ENCODE measurements around the gene NDRG2. TPM values are rescaled to one million over a fixed set of nuclear protein-coding genes. Genes with fewer than 3 reads are reported as not detected.

The NDRG2 gene
- total RNA-seq, 1 donor from 2014 or later = 45.9 TPM

GRCh38 chr14:21040370-21040925 is 15.6 kb upstream of the NDRG2 start:
- Mint-ChIP-seq H3K36me3 (ENCODE audit: low read depth, unreplicated experiment) (no peaks in the 10 kb centered on the region), H3K4me1 (ENCODE audit: unreplicated experiment) (peaks cover 42% of the 10 kb centered on the region), H3K27ac (ENCODE audit: unreplicated experiment) (no peak overlapping the region), H3K4me3 (ENCODE audit: unreplicated experiment) (no peak overlapping the region), H3K27me3 (ENCODE audit: unreplicated experiment) (peaks cover 16% of the 10 kb centered on the region), H3K9me3 (ENCODE audit: unreplicated experiment) (no peaks in the 10 kb centered on the region)
- no peak for TF ChIP-seq CTCF (IDR thresholded peaks at IDR 0.05; ENCODE audit: unreplicated experiment)
- no peak for DNase-seq (ENCODE audit: low spot score)

GRCh38 chr14:21039585-21040369 is 14.9 kb upstream of the NDRG2 start:
- DNase-seq (ENCODE audit: low spot score) = peak; percentile 40
- Mint-ChIP-seq H3K27me3 (ENCODE audit: unreplicated experiment) (peaks cover 16% of the 10 kb centered on the region), H3K4me3 (ENCODE audit: unreplicated experiment) (no peak overlapping the region), H3K4me1 (ENCODE audit: unreplicated experiment) (peaks cover 39% of the 10 kb centered on the region), H3K27ac (ENCODE audit: unreplicated experiment) (peak overlapping the region; percentile 68), H3K36me3 (ENCODE audit: low read depth, unreplicated experiment) (no peaks in the 10 kb centered on the region), H3K9me3 (ENCODE audit: unreplicated experiment) (no peaks in the 10 kb centered on the region)
- TF ChIP-seq CTCF (IDR thresholded peaks at IDR 0.05; ENCODE audit: unreplicated experiment) = peak; percentile 17

- peaks cover 17% of the 10 kb centered on the region for H3K27me3 Mint-ChIP-seq (ENCODE audit: unreplicated experiment)
- TF ChIP-seq CTCF (IDR thresholded peaks at IDR 0.05; ENCODE audit: unreplicated experiment) = no peak
- no peaks in the 10 kb centered on the region for H3K36me3 Mint-ChIP-seq (ENCODE audit: low read depth, unreplicated experiment)
- no peaks in the 10 kb centered on the region for H3K9me3 Mint-ChIP-seq (ENCODE audit: unreplicated experiment)
- H3K27ac Mint-ChIP-seq (ENCODE audit: unreplicated experiment) = peak overlapping the region; percentile 68
- H3K4me1 Mint-ChIP-seq (ENCODE audit: unreplicated experiment) = peaks cover 32% of the 10 kb centered on the region
- no peak overlapping the region for H3K4me3 Mint-ChIP-seq (ENCODE audit: unreplicated experiment)
- DNase-seq (ENCODE audit: low spot score) = peak; percentile 28
These were observed 13.9 kb upstream of the NDRG2 start for GRCh38 chr14:21038441-21039422.

GRCh38 chr14:21037156-21037555 is 12.3 kb upstream of the NDRG2 start:
- peaks cover 17% of the 10 kb centered on the region for H3K27me3 Mint-ChIP-seq (ENCODE audit: unreplicated experiment)
- no peak overlapping the region for H3K27ac Mint-ChIP-seq (ENCODE audit: unreplicated experiment)
- H3K9me3 Mint-ChIP-seq (ENCODE audit: unreplicated experiment) = no peaks in the 10 kb centered on the region
- H3K36me3 Mint-ChIP-seq (ENCODE audit: low read depth, unreplicated experiment) = no peaks in the 10 kb centered on the region
- DNase-seq (ENCODE audit: low spot score) = no peak
- peaks cover 22% of the 10 kb centered on the region for H3K4me1 Mint-ChIP-seq (ENCODE audit: unreplicated experiment)
- no peak overlapping the region for H3K4me3 Mint-ChIP-seq (ENCODE audit: unreplicated experiment)
- TF ChIP-seq CTCF (IDR thresholded peaks at IDR 0.05; ENCODE audit: unreplicated experiment) = no peak

Measured in endothelial cell (in vitro differentiated cells).